ENCODE data around the gene CD226.
"Not testable (repeated sequence)": the region's sequence is repeated elsewhere in the genome, so short reads cannot be mapped to it uniquely, and the experiment has no call there.

Gene CD226

DNA sequence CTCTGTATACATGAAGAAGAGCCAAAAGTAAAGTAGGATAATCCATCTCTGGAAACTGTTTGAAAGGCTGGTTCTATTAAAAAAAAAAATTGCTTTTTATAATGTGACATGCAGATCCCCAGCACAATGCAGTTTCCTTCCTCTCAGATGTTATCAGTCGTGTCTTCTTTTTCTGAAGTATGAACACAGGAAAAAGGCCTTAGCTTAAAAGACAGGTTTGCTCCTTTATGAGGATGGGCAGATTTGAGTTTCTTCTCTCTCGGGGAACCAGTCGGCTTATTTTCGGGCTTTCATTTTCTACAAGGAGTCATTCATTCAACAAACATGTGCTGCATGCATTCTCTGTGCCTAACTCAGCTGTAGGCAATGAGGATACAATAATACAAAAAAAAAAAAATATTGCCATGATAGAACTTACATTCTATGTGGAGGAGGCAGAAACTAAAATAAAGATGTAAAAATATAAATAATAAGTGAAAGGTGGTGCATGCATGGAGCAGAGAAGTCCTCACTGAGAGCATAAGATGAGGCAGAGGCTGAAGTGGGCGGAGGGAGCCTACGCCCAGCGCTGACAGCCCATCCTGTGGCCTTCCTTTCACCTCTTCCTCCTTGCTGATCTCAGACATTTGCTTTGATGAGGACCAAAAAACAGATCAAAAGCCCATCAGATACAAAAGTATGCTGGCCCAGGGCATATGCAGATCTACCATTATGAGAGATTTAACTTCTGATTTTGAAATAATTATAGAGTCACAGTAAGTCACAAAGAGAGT lies at the start of gene CD226:
Gene CD226 (minus strand): TSS at position 513 of the 773 bp plus-strand sequence. CDS start 467 bp downstream, at position 46.
- DNase-seq = peak; percentile 25

DNA sequence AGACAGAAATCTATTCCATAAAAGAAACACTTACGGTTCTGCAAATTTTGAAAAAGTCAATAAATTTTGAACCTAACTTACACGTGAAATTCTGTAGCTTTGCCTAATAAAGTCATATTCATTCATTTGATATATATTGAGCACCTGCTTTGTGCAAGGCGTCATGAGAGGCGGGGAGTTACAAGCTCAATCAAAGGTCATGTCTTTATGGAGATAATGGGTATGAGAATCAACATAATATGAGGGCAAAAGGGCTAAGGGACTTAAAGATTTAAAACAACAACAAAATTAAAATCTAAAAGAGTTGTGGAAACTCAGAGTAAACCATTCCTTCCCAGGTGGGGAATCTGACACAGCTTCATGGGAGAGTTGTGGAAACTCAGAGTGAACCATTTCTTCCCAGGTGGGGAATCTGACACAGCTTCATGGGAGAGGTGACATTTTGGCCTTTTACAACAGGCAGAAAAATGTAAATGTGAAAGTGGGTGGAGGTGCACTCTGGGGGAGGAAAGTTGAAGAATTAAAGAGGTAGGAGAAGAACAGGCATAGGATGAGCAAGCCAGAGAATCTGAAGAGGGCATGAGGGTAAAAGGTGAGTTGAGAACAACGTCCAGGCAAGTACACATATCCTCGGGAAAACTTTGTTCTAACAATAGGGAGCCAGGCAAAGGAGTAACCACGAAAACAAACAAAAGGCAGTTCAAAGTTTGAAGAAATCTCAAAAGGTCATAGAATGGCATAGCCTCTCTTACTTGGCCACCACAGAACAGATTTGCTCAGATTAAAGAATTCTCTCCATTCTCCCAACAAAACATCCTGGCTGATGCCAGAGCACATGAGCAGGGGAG lies 49.5 kb upstream of the CD226 start:
- DNase-seq = no peak

DNA sequence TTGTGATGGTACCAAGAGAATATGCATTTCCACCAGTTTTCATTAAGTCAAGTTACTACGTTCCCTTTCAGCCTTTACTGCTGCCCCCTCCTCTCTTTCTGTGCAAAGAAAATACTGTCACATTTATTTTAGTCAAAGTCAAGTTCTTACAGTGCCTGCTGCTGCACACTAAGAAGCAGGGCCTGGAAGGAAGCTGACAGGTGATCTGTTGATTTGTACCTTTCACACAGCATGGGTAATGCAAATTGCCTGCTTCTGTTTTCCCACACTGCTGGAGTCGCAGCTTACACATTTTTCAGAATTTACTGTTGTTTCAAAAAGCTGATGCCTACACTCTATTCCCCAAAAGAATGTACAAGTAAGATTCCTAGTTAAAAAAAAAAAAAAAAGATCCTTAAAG lies 48.7 kb upstream of the CD226 start:
- no peak for DNase-seq

DNA sequence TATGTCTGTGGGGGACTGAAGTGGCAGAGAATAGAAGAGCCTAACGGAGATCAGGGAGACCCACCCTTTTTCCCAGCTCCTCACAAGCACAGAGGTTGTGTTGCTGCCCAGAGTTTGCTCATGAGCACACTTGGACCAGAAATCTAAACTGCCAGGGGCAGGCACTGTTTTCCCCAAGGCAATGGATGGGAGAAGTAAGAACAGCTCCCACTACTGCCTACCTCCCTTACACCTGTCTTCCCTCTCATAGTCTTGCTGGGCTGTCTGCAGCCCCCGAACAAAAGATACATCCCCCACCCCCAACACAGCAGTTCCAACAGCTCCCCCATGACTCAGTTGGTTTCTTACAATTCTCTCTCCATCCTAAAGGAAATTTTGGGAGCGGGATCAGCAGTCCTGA lies 48.1 kb upstream of the CD226 start:
- no peak for DNase-seq

DNA sequence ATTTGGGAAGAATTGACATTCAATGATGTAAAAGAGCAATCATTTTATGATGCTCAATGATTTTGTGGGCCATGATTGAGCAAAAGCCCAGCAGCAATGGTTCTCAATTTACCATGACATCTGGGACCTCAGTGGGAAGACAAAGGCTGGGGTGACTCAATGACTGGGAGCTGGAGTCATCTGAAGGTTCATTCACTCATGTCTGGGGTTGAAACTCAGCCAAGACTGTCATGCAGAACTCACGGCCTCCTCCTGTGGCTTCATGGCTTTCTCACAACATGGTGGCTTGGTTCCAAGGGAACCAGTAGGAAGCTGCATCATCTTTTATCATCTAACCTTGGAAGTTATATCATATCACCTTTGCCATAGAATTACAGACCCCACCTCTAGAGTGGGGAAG lies 45.1 kb upstream of the CD226 start:
- DNase-seq = no peak

DNA sequence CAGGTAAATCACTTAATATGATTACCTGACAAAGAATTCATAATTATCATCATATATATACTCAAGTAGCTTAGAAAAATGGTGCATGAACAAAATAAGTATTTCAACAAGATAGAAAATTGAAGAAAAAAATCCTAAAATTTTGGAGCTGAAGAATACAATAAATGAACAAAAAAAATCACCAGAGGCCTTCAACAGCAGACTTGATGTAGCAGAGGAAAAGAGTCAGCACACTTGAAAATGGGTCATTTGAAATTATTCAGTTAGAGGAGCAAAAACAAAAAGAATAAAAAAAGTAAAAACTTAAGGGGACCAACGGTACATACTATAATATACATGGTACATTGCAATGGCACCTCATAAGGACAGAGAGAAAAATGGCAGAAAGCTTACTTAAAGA lies 40.2 kb upstream of the CD226 start:
- no peak for DNase-seq

DNA sequence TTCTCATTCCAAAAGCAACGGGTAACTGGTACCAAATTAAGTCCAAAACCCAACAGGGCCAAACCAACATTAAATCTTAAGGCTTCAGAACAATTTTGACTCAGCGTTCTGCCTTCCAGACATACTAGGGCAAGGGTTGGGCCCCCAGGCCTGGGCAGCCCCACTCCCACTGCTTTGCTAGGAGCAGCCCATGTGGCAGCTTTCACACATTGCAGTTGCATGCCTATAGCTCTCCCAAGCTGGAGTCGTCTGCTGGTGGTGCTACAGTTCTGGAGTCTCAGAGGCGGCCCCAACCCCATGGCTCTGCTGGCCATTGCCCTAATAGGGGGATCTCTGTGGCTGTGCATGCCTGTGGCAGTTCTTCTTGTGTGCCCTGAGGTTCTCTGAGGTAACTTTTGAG lies 37.6 kb upstream of the CD226 start:
- DNase-seq = no peak

DNA sequence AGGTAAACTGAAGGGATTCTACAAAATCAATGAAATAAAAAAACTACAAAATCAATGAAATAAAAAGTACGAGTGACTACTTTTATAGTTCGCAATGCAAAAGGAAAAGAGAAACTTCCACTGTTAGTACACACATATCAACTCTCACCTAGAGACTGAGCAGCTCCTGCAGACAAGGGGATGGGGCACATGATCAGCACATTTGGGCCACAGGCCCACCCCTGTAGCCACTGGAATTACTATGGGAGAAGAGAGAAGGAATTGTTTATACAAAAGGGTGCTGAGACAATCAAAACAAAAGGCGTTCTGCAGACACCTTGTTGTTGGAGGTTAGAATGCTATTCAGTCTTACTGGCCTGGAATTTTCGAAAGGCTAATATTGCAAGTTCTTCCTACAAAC lies 34.7 kb upstream of the CD226 start:
- no peak for DNase-seq

DNA sequence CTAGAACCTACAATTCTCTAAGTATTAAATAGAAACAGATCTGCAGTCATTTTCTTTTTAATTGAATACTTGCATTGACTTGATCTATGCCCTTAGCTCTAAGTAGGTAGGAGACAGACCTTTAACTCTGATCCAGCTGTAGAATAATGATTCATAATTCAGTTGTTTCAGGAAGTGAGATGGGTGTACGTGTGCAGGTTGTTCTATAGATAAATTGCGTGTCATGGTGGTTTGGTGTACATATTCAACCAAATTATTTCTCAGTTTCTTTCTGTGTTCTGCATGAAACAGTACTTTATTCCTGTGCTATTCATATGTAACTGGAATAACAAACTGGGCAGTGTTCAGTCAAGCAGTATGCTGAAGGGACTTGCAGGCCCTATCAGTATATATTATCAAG lies 34.3 kb upstream of the CD226 start:
- DNase-seq = no peak

DNA sequence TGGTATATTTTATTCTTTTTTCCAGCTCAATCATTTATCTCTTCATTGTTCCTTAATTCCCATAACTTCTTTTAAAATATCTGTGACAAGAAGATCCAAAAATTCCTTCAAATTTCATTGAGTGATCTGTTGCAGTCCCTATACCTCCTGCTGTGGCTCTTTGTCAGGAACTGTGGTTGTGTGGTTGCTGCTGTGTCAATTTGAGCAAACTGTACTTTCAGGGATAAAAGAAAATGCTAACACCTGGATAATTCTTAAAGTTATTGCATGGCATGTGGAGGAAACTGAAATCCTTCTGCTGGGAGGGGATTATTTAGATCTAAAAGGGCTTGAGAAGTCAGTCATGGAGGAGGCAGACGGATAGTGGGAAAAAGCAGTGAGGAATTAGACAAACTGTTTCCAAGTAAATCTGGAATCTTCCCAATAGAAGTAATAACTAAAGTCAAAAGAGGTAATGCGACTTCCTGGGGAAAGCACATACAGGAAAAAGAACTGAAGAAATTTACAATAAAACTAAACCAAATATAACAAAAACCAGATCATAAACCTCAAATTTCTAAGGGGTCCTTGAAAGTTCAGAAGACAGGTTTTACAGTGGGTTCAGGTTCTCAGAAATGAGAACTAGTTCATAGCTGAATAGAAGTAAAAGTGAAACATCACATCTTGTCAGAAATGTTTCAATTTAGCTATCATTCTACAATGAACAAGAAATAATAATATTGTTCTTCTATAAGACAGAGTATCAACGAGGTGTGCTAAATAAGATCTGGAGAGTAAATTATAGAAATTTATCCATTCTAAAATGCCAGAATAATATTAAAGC lies 33.5 kb upstream of the CD226 start:
- no peak for DNase-seq

DNA sequence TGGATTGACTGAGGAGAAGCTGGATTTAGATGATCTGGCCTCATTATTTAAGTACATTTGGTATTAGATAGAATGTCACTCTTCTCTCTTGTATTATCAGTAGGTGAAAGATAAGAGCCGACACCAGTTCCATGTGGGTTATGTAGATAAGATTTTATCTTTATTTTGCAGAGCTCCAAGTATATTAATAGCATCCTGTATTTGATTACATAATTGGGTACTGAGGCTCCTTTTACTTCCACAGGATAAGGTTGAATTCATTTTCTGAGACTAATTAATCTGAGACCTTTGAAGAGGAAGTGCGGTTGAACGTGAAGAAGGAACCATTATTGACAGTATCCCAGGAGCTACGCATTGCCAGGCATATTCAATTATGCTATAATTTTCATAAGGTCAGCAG lies 32.8 kb upstream of the CD226 start:
- peak; percentile 96 for DNase-seq

DNA sequence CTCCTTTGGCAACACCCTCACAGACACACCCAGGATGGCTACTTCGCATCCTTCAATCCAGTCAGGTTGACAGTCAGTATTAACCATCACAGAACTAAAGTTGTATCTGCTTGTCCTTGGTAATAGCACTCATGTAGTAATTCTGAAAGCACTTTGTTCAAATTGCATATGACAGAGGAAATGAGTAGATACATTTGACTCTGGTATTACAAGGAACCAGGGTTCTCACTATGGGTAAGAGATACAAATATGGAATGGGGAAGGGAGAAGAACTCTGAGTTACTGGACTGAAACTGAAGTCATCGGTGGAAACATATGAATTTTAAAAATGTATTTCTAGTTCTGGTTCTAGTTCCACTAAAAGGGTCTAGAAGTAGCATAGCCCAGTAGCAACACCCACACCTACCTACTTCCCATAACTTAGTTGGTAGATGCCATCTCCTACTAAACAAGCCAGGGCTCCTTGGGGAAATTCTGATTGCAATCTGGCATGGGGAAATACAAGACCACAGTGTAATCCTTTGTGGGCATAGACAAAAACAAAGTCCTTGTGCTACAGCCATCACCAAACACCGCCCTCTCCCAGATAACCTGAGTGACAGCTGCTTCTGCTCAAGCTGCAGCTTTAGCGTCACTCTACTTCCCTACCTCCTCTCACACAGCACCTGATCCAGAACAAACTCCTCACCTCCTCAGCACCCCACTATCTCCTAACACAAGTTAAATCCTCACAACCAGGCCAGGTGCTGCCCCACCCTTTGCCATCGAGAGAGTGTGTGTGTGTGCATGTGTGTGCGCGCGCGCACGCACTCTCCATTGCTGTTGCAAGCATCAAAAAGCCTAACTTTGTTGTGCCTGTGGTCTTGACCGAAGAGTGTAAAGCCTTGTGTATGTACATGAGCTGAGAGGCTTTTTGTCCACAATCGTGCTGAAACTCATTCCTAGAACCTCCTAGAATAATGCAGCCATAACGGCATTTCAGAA lies 31.4 kb upstream of the CD226 start:
- peak; percentile 75 for DNase-seq

DNA sequence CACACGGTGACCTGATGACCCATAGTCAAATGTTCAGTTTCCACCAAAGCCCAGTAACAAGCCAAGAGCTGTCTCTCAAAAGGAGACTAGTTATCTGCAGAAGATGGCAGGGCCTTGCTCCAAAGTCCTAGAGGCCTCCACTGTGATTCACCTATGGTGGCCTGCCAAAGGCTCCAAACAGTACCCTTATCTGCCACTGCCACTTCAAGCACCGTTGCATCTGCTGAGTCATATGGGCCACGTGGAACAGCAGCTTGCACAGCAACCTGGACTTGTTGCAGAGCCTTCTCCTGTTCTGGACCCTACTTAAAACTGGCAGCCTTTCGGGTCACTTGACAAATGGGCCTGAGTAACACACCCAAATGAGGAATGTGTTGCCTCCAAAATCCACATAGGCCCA lies 27.6 kb upstream of the CD226 start:
- not testable (repeated sequence) for DNase-seq

DNA sequence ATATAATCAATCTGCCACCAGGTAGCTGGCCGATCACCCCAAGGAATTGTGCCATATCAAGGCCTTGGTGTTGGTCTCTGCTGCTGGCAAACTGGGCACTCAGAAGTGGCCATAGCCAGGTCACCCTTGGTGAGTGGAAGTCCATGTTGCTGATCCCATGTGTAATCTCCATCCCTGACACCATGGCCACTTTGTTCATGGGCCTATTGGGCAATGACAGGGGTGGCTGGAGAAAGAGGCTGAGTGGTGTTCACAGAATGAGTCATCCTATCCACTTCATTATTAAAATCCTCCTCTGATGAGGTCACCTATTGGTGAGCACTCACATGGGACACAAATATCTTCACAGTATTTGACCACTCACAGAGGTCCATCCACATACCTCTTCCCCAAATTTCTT lies 26.7 kb upstream of the CD226 start:
- no peak for DNase-seq

DNA sequence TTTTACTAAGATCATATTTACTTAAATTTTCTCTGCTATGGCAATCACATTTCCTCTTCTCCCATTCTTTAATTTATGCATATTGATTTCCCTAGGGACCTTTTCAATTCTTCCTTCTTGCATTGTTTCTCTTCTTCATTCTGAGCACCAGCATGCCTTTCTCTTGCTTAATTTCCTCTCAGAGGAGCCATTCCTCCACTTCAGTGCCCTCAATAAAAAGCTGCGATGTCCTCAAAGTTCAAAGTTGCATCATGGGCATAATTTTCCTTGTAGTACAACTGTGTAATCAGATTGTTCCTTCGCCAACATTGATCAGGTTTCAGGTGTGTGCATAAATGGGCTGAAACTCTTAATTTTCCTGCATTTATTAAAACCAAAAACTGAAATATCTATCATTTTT lies 21.8 kb upstream of the CD226 start:
- peak; percentile 80 for DNase-seq

DNA sequence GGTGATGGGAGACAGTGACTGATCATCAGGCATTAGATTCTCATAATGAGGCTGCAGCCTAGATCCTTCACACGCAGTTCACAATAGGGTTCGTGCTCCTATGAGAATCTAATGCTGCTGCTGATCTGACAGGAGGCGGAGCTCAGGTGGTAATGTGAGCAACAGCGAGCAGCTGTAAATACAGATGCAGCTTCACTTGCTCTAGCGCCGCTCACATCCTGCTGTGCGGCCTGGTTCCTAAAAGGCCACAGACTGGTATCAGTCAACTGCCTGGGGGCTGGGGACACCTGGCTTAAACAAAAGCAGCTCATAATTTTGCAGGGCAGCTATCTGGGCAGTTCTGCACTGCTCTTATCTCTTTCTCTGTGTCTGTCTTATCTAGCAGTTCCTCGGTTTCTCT lies 20.4 kb upstream of the CD226 start:
- no peak for DNase-seq

DNA sequence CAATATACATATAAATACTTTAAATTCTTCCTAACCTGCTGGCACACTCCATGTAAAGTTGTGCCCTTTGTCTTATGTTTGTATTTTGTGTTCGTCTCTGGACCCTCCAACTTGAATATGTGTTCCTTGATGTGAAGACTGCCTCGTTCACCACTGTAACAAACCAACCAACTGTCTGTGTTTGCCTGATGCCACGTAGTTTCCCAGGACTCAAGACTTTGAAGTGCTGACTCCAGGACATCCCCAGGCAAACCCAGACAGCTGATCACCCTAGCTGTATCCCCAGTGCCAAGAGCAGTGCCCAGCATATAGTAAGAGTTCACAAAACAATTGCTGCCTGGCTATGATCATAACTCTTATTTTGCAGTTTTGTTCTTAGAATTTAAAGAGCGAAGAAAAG lies 15.5 kb upstream of the CD226 start:
- DNase-seq = no peak

DNA sequence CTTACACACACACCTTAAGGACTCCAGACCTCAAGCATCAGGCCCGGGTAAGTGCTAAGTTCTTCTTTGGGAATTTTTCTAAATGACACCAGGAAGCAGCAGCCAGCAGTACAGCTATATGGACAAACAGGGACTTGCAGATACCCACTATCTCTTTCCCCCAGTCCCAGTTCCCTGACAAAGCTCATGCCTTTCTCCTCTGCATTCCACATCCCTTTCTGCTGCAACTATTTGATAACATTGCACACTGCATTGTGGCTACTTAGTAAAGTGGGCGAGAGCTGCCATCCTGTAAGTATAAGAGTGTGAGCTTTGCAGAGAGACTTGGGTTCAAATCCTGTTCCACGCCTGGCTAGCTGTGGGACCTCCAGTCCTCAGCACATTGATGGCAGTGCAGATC lies 14.0 kb upstream of the CD226 start:
- DNase-seq = no peak

DNA sequence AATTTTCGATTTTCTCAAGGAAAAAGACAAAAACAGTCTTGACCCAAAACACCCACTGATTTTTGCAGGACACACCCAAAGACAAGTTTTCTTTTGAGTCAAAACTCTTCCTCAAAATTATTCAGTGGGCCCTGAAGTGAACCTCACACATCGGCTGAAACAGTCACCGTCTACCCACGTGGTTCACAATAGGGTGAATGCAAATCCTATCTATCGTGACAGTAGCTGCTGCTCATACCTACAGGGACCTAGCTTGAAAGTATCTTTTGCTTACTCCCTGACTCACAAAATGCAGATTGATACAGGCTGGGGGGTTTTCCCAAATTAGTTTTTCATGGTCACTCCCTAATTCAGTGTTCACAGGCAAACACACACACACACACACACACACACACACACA lies 10.7 kb upstream of the CD226 start:
- no peak for DNase-seq

DNA sequence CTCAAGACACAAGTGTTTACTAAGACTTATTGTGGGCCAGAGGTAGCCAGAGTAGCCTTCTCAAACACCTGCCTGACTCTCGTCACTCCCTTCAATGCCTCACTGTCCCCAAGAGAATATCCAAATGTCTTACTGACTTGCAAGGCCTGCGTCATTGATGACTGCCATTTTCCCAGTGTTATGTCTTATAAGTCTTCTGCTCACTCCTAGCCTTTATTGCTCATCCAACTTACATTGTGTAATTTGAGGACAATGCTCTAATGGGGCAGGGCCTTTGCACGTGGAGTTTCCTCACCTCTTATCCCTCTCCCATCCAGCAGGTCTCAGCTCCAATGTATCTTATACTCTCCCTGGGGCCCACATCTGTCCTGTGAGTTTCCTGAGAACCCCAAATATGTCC lies 10.1 kb upstream of the CD226 start:
- DNase-seq = no peak

DNA sequence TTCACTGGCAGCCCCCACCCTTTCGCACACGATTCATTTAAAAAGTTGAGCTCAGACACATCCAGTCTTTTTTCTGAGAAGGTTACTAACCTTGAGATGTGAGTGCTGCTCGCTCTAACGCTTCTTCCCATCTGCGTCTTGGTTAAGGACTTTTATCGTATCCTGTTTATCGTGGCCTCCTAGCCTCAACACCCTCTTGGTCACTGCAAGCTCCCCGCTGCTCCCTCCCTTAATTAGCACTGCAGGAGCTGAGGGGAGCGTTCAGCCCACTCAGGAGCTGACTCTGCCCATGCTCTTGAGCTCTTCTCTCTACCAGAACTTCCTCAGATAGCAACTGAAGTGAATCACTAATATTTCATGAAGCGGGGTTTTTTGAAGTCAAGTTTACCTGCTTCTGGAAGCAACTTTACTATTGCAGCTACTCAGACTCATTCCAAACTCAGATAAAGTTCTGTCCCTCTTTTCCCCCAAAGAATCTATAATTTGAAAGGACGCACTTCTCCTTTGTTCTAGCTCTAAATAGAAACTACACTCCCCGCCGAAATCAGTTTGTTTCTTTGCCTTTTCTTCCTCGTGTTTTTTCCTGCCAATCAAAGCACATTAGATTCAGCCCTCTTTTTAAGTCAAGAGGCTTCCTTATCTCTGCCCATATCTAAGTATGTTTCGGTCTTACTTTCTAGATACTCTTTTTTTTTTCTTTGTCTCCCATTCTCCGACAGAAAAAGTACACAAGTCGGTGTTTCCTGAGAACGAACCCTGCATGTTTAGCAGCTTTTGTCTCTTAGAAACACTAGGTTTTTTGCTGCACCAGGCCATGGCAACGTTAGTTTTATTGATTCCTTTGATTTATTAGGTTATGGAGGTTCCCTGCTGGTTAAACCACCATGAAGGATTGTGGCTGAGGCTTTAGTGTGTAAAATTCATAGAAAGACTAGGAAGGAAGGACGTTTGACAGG lies 9.3 kb upstream of the CD226 start:
- no peak for DNase-seq
